Measurements from ENCODE around the gene GPR42.

The GPR42 gene

DNA sequence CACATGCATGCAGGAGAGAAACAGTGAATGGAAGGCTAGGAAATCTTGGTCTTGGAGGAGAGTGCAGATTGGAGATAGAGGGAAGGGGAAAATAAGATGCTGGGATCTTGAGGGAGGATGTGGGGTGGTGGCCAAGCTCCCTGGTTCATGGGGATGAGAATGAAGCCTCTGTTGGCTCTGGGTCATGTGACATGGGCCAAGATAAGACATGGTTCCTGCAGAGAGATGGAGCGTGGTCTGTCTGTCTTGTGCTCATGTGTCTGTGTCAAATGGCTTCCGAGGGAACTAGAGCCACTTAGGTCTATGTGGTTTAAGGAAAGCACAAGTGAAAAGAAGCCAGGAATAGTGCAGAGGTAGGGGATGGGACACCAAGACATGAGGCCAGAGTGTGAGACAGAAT, 46.4 kb downstream of the GPR42 start:
- no peak for TF ChIP-seq TCF12 (IDR thresholded peaks at IDR 0.05; ENCODE audit: low read depth)
- no peak for TF ChIP-seq FOXM1 (IDR thresholded peaks at IDR 0.05; ENCODE audit: borderline replicate concordance, low read depth)
- no peak for TF ChIP-seq RAD21 (IDR thresholded peaks at IDR 0.05; ENCODE audit: low read depth)
- TF ChIP-seq, protein P1, sequence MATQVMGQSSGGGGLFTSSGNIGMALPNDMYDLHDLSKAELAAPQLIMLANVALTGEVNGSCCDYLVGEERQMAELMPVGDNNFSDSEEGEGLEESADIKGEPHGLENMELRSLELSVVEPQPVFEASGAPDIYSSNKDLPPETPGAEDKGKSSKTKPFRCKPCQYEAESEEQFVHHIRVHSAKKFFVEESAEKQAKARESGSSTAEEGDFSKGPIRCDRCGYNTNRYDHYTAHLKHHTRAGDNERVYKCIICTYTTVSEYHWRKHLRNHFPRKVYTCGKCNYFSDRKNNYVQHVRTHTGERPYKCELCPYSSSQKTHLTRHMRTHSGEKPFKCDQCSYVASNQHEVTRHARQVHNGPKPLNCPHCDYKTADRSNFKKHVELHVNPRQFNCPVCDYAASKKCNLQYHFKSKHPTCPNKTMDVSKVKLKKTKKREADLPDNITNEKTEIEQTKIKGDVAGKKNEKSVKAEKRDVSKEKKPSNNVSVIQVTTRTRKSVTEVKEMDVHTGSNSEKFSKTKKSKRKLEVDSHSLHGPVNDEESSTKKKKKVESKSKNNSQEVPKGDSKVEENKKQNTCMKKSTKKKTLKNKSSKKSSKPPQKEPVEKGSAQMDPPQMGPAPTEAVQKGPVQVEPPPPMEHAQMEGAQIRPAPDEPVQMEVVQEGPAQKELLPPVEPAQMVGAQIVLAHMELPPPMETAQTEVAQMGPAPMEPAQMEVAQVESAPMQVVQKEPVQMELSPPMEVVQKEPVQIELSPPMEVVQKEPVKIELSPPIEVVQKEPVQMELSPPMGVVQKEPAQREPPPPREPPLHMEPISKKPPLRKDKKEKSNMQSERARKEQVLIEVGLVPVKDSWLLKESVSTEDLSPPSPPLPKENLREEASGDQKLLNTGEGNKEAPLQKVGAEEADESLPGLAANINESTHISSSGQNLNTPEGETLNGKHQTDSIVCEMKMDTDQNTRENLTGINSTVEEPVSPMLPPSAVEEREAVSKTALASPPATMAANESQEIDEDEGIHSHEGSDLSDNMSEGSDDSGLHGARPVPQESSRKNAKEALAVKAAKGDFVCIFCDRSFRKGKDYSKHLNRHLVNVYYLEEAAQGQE (IDR thresholded peaks at IDR 0.05; ENCODE audit: low read depth), result no peak
- TF ChIP-seq EP300 (IDR thresholded peaks at IDR 0.05; ENCODE audit: borderline replicate concordance), result no peak
- no peak for TF ChIP-seq EGR1 (IDR thresholded peaks at IDR 0.05)
- TF ChIP-seq, protein P2, sequence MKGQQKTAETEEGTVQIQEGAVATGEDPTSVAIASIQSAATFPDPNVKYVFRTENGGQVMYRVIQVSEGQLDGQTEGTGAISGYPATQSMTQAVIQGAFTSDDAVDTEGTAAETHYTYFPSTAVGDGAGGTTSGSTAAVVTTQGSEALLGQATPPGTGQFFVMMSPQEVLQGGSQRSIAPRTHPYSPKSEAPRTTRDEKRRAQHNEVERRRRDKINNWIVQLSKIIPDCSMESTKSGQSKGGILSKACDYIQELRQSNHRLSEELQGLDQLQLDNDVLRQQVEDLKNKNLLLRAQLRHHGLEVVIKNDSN (IDR thresholded peaks at IDR 0.05), result no peak
- no peak for TF ChIP-seq TAF1 (IDR thresholded peaks at IDR 0.05; ENCODE audit: low read depth)

DNA sequence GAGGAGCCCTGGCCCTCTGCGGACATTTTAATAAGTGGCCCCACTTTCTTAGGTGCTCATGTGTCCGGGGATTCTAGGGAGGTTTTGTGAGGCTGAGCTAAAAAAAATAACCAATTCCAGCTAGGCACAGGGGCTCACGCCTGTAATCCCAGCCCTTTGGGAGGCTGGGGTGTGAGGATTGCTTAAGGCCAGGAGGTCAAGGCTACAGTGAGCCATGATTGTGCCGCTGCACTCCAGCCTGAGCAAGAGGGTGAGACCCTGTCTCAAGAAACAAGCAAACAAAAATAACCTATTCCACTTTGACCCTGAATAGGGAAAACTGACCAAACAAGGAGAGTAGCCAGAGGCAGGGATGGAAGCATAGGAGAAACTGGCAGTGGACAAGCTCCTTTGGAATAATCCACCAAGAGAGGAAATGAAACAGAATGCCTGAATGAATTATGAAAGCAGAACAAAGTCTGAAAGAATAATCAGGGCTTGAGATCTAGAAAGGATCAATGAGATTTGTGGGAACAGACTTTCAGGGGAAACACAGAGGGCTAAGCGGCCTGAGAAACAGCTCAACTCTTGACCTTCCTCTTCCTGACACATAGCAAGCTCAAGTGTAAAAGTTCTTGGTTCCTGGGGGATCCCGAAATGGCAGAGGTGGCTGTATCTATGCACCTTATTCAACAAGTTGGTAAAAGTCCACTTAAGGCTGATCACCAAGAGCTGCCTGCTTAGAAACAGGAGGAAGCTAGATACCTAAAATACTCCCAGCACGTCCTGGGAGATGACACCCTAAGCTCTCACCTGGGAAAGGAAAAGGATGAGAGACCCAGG, 47.1 kb downstream of the GPR42 start:
- TF ChIP-seq, protein P1 (IDR thresholded peaks at IDR 0.05; ENCODE audit: low read depth), result no peak
- TF ChIP-seq, protein P3, sequence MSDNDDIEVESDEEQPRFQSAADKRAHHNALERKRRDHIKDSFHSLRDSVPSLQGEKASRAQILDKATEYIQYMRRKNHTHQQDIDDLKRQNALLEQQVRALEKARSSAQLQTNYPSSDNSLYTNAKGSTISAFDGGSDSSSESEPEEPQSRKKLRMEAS (IDR thresholded peaks at IDR 0.05), result no peak
- TF ChIP-seq TAF1 (IDR thresholded peaks at IDR 0.05; ENCODE audit: low read depth) (no peak), CREB1 (IDR thresholded peaks at IDR 0.05; ENCODE audit: low read depth) (no peak), EP300 (IDR thresholded peaks at IDR 0.05; ENCODE audit: borderline replicate concordance) (no peak), TCF12 (IDR thresholded peaks at IDR 0.05; ENCODE audit: low read depth) (no peak), ZBTB7A (IDR thresholded peaks at IDR 0.05; ENCODE audit: low read depth) (no peak), RAD21 (IDR thresholded peaks at IDR 0.05; ENCODE audit: low read depth) (no peak), EGR1 (IDR thresholded peaks at IDR 0.05) (no peak), YY1 (IDR thresholded peaks at IDR 0.05; ENCODE audit: low read depth) (no peak), FOXM1 (IDR thresholded peaks at IDR 0.05; ENCODE audit: borderline replicate concordance, low read depth) (no peak), CEBPB (IDR thresholded peaks at IDR 0.05) (no peak), NFIC (IDR thresholded peaks at IDR 0.05) (no peak), TEAD4 (IDR thresholded peaks at IDR 0.05) (no peak)
- TF ChIP-seq, protein P2 (IDR thresholded peaks at IDR 0.05), result no peak

DNA sequence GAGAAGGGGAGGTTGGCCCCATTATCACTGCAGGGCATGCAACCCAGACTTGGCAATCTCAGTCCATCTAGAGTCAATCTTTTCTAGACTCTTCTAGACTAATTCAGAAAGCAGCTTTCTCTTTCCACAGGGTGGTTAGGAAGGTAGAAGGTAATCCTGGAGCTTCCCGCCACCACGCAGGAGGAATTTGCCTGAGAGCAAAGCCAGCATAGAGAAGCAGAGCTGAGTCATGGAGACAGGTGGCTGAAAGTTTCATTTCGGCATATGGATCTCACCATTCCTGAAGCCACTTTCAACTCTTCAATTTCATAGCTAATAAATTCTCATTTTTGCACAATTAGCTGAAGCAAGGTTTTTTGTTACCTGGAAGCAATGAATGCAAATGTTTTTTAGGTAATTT, 48.2 kb downstream of the GPR42 start:
- no peak for TF ChIP-seq ZBTB7A (IDR thresholded peaks at IDR 0.05; ENCODE audit: low read depth)
- no peak for TF ChIP-seq RAD21 (IDR thresholded peaks at IDR 0.05; ENCODE audit: low read depth)
- TF ChIP-seq, protein P1 (IDR thresholded peaks at IDR 0.05; ENCODE audit: low read depth), result no peak
- TF ChIP-seq FOXM1 (IDR thresholded peaks at IDR 0.05; ENCODE audit: borderline replicate concordance, low read depth), result no peak
- TF ChIP-seq YY1 (IDR thresholded peaks at IDR 0.05; ENCODE audit: low read depth), result no peak
- no peak for TF ChIP-seq TCF12 (IDR thresholded peaks at IDR 0.05; ENCODE audit: low read depth)
- no peak for TF ChIP-seq TAF1 (IDR thresholded peaks at IDR 0.05; ENCODE audit: low read depth)
- no peak for TF ChIP-seq NFIC (IDR thresholded peaks at IDR 0.05)
- no peak for TF ChIP-seq TEAD4 (IDR thresholded peaks at IDR 0.05)

DNA sequence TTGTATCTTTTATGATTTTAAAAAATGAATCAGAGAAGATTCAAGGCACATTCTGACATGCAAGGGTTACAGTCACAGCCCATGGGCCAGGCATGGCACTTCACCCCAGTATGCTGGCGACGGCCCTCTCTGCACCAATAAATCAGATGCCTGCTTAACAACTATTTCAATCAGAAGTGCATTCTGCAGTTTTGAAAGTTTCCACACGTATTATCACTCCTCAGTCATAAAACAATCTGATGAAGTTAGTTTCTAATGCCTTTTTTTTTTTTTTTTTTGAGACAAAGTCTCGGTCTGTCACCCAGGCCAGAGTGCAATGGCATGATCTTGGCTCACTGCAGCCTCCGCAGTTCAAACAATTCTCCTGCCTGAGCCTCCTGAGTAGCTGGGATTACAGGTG, 48.9 kb downstream of the GPR42 start:
- TF ChIP-seq EGR1 (IDR thresholded peaks at IDR 0.05) (no peak), CEBPB (IDR thresholded peaks at IDR 0.05) (no peak), ZBTB7A (IDR thresholded peaks at IDR 0.05; ENCODE audit: low read depth) (no peak), TCF12 (IDR thresholded peaks at IDR 0.05; ENCODE audit: low read depth) (no peak), TEAD4 (IDR thresholded peaks at IDR 0.05) (no peak), CREB1 (IDR thresholded peaks at IDR 0.05; ENCODE audit: low read depth) (no peak), YY1 (IDR thresholded peaks at IDR 0.05; ENCODE audit: low read depth) (no peak), FOXM1 (IDR thresholded peaks at IDR 0.05; ENCODE audit: borderline replicate concordance, low read depth) (no peak), RAD21 (IDR thresholded peaks at IDR 0.05; ENCODE audit: low read depth) (no peak), TAF1 (IDR thresholded peaks at IDR 0.05; ENCODE audit: low read depth) (no peak), NFIC (IDR thresholded peaks at IDR 0.05) (no peak), EP300 (IDR thresholded peaks at IDR 0.05; ENCODE audit: borderline replicate concordance) (no peak)
- TF ChIP-seq, protein P1 (IDR thresholded peaks at IDR 0.05; ENCODE audit: low read depth), result no peak
- TF ChIP-seq, protein P3 (IDR thresholded peaks at IDR 0.05), result no peak
- TF ChIP-seq, protein P2 (IDR thresholded peaks at IDR 0.05), result no peak

Data from Ishikawa (cell line).